GM19324 (cell line): ENCODE results near the gene GTPBP6.
"Not testable (repeated sequence)": the region's sequence is repeated elsewhere in the genome, so short reads cannot be mapped to it uniquely, and the experiment has no call there.

Experiments
- ATAC-seq: cut with Tn5 transposase; IDR thresholded peaks from one replicate; pipeline ENCODE4 v1.9.1; 2021; ENCODE audit warnings: mild to moderate bottlenecking, moderate library complexity; ENCODE audit not compliant: unreplicated experiment, low FRiP score

Gene GTPBP6

GRCh38 chrX:270848-271367 is 47.7 kb downstream of the GTPBP6 start:
- no peak for ATAC-seq

GRCh38 chrX:267771-268261 is 50.8 kb downstream of the GTPBP6 start:
- no peak for ATAC-seq

- no peak for ATAC-seq
Observed at GRCh38 chrX:265502-265901, 53.1 kb downstream of the GTPBP6 start.

GRCh38 chrX:264634-265455 is 53.8 kb downstream of the GTPBP6 start:
- no peak for ATAC-seq

GRCh38 chrX:264006-264405 is 54.6 kb downstream of the GTPBP6 start:
- ATAC-seq: not testable (repeated sequence)

- peak; percentile 66 for ATAC-seq
Observed at GRCh38 chrX:262381-262909, 56.2 kb downstream of the GTPBP6 start.

GRCh38 chrX:261919-262352 is 56.7 kb downstream of the GTPBP6 start:
- no peak for ATAC-seq

GRCh38 chrX:261167-261918 is 57.3 kb downstream of the GTPBP6 start:
- ATAC-seq: no peak

- no peak for ATAC-seq
Observed at GRCh38 chrX:259692-260355, 58.8 kb downstream of the GTPBP6 start.

GRCh38 chrX:258291-259040 is 60.1 kb downstream of the GTPBP6 start:
- no peak for ATAC-seq

- no peak for ATAC-seq
Observed at GRCh38 chrX:257681-258289, 60.8 kb downstream of the GTPBP6 start.

GRCh38 chrX:257054-257453 is 61.5 kb downstream of the GTPBP6 start:
- not testable (repeated sequence) for ATAC-seq

- ATAC-seq: no peak
Observed at GRCh38 chrX:255923-256331, 62.7 kb downstream of the GTPBP6 start.
